ENCODE data around the gene DHX9. TPM values are rescaled to one million over a fixed set of nuclear protein-coding genes. Genes with fewer than 3 reads are reported as not detected.

DHX9 gene
- total RNA-seq, 1 experiment from 2014 or later: 180 TPM

DNA sequence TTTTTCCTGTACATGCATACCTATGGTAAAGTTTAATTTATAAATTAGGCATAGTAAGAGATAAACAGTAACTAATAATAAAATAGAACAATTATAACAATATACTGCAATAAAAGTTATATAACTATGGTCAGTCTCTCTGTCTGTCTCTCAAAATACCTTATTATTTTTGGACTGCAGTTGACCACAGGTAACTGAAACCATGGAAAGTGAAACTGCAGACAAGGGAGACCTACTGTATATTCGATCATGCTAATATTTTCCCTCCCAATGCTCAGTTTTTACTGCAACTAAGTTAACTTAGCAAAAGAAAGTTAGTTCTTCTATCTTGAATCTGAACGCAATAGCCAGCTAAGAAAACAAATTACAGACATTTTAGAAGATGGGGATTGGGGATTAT is 12.3 kb upstream of the DHX9 start:
- Histone ChIP-seq H3K9me3 (ENCODE audit: control insufficient read depth, insufficient read depth, low read depth, low read length) (no peaks in the 10 kb centered on the region), H3K36me3 (ENCODE audit: control insufficient read depth, insufficient read depth, low read length) (no peaks in the 10 kb centered on the region; the same call in 1 of the 2 replicates), H3K4me1 (ENCODE audit: control insufficient read depth, insufficient read depth, low read length) (no peaks in the 10 kb centered on the region), H3K4me3 (ENCODE audit: low read depth in 2 of 2, low read length in 2 of 2) (no peak overlapping the region), H3K27me3 (ENCODE audit: control insufficient read depth, insufficient read depth, low read length) (peaks cover 26% of the 10 kb centered on the region), H3K27ac (ENCODE audit: low read length) (no peak overlapping the region)
- BruUV-seq (replicated peaks): no TSS peak
- ATAC-seq: no peak
- ChIA-PET CTCF (no interaction called here), POLR2A (no interaction called here)
- in situ Hi-C loops (cut with HindIII; ENCODE audit: low pct_unique_long_range_greater_than_20kb, low sequenced_read_pairs): no loop called here
- TF ChIP-seq TCF7L2 (IDR thresholded peaks at IDR 0.05; ENCODE audit: low read depth, low read length) (no peak), SIN3A (IDR thresholded peaks at IDR 0.05; ENCODE audit: borderline replicate concordance, insufficient read depth, low read depth, low read length) (no peak), REST (IDR thresholded peaks at IDR 0.05; ENCODE audit: insufficient read depth in 1 of 2, low read depth in 2 of 2, low read length in 1 of 2) (no peak), CTCF (IDR thresholded peaks at IDR 0.05) (no peak), POLR2AphosphoS5 (IDR thresholded peaks at IDR 0.05; ENCODE audit: low read depth, low read length) (no peak)
- intact Hi-C loops (cut with micrococcal nuclease; ENCODE audit: unreplicated experiment): no loop called here
- no peak for DNase-seq (ENCODE audit: low read depth, low spot score)

GRCh38 chr1:182829285-182829932 is 9.7 kb upstream of the DHX9 start:
- no peak overlapping the region for H3K4me3 ChIP-seq (ENCODE audit: low read depth in 2 of 2, low read length in 2 of 2)
- no peaks in the 10 kb centered on the region for H3K9me3 ChIP-seq (ENCODE audit: control insufficient read depth, insufficient read depth, low read depth, low read length)
- no peaks in the 10 kb centered on the region; the same call in 1 of the 2 replicates for H3K36me3 ChIP-seq (ENCODE audit: control insufficient read depth, insufficient read depth, low read length)
- POLR2A ChIA-PET: no interaction called here
- CTCF ChIA-PET: no interaction called here
- in situ Hi-C loops (cut with HindIII; ENCODE audit: low pct_unique_long_range_greater_than_20kb, low sequenced_read_pairs): no loop called here
- intact Hi-C loops (cut with micrococcal nuclease; ENCODE audit: unreplicated experiment): no loop called here
- no TSS peak for BruUV-seq (replicated peaks)
- peaks cover 22% of the 10 kb centered on the region for H3K27me3 ChIP-seq (ENCODE audit: control insufficient read depth, insufficient read depth, low read length)
- DNase-seq (ENCODE audit: low read depth, low spot score) (no peak), ATAC-seq (no peak)
- no peaks in the 10 kb centered on the region for H3K4me1 ChIP-seq (ENCODE audit: control insufficient read depth, insufficient read depth, low read length)
- TF ChIP-seq POLR2AphosphoS5 (IDR thresholded peaks at IDR 0.05; ENCODE audit: low read depth, low read length): no peak
- TF ChIP-seq REST (IDR thresholded peaks at IDR 0.05; ENCODE audit: insufficient read depth in 1 of 2, low read depth in 2 of 2, low read length in 1 of 2): no peak
- no peak for TF ChIP-seq SIN3A (IDR thresholded peaks at IDR 0.05; ENCODE audit: borderline replicate concordance, insufficient read depth, low read depth, low read length)
- TF ChIP-seq CTCF (IDR thresholded peaks at IDR 0.05): no peak
- TF ChIP-seq TCF7L2 (IDR thresholded peaks at IDR 0.05; ENCODE audit: low read depth, low read length): no peak
- H3K27ac ChIP-seq (ENCODE audit: low read length): no peak overlapping the region

All from Panc1 (cell line).